GM23338 (cell line): ENCODE data around the gene PARP9. TPM values are rescaled to one million over a fixed set of nuclear protein-coding genes. Genes with fewer than 3 reads are reported as not detected.

Experiments used
- ATAC-seq: fragments of 200-7000 bp; cut with Tn5 transposase; 3 replicates; pipeline ENCODE4 v1.9.1; 2020
- DNase-seq: peaks from one replicate; pipeline ENCODE4 v3.0.0-alpha.2; 2015; ENCODE audit warnings: low spot score
- H2AFZ ChIP-seq: fragments of 200-600 bp; sonication (generic); 2 replicates; pipeline ENCODE4 v1.8.0; 2016; ENCODE audit warnings: antibody characterized with exemption, mild to moderate bottlenecking, moderate library complexity
- H3F3A ChIP-seq: fragments of 200-600 bp; sonication (generic); replicated peaks from 2 replicates; pipeline ENCODE4 v1.8.0; 2017; ENCODE audit warnings: antibody characterized with exemption, mixed run types, low read depth
- H3K27ac ChIP-seq: fragments of 200-600 bp; sonication (generic); 2 replicates; pipeline ENCODE4 v1.6.1; 2016; ENCODE audit warnings: low read depth
- H3K27me3 ChIP-seq: fragments of 200-600 bp; sonication (generic); 2 replicates; pipeline ENCODE4 v1.8.0; 2016; ENCODE audit warnings: mild to moderate bottlenecking, mixed run types, moderate library complexity; ENCODE audit not compliant: insufficient read depth
- H3K36me3 ChIP-seq: fragments of 200-600 bp; sonication (generic); 2 replicates; pipeline ENCODE4 v1.8.0; 2016; ENCODE audit warnings: mild to moderate bottlenecking; ENCODE audit not compliant: insufficient read depth
- H3K4me1 ChIP-seq: fragments of 200-600 bp; sonication (generic); 2 replicates; pipeline ENCODE4 v1.8.0; 2016; ENCODE audit warnings: mild to moderate bottlenecking, moderate library complexity; ENCODE audit not compliant: insufficient read depth
- H3K4me2 ChIP-seq: fragments of 200-600 bp; sonication (generic); 2 replicates; pipeline ENCODE4 v1.7.1; 2017; ENCODE audit warnings: mixed run types
- H3K4me3 ChIP-seq: fragments of 200-600 bp; sonication (generic); 2 replicates; pipeline ENCODE4 v1.6.1; 2016; ENCODE audit warnings: mixed run types
- H3K79me2 ChIP-seq: fragments of 200-600 bp; sonication (generic); replicated peaks from 2 replicates; pipeline ENCODE4 v1.8.0; 2017; ENCODE audit warnings: mild to moderate bottlenecking; ENCODE audit not compliant: insufficient read depth
- H3K9me2 ChIP-seq: fragments of 200-600 bp; sonication (generic); 2 replicates; pipeline ENCODE4 v1.8.0; 2017; ENCODE audit not compliant: insufficient read depth
- H4K20me1 ChIP-seq: fragments of 200-600 bp; sonication (generic); replicated peaks from 2 replicates; pipeline ENCODE4 v1.8.0; 2017; ENCODE audit warnings: mild to moderate bottlenecking; ENCODE audit not compliant: insufficient read depth
- H3K27ac Mint-ChIP-seq: 2 replicates; pipeline ENCODE4 v1.8.0; 2020; ENCODE audit warnings: inconsistent platforms, mild to moderate bottlenecking, moderate library complexity, mixed read lengths
- H3K27me3 Mint-ChIP-seq: 3 replicates; pipeline ENCODE4 v1.8.0; 2022; ENCODE audit warnings: low read depth, mild to moderate bottlenecking, moderate library complexity, mixed read lengths, inconsistent platforms; ENCODE audit not compliant: insufficient read depth, poor library complexity
- H3K36me3 Mint-ChIP-seq: 3 replicates; pipeline ENCODE4 v1.8.0; 2021; ENCODE audit warnings: low read depth, mild to moderate bottlenecking, inconsistent platforms, moderate library complexity, mixed read lengths
- H3K4me1 Mint-ChIP-seq: 3 replicates; pipeline ENCODE4 v1.8.0; 2020; ENCODE audit warnings: mild to moderate bottlenecking, inconsistent platforms, mixed read lengths
- H3K4me3 Mint-ChIP-seq: 3 replicates; pipeline ENCODE4 v1.8.0; 2021; ENCODE audit warnings: moderate library complexity, mild to moderate bottlenecking, inconsistent platforms, mixed read lengths
- H3K9me3 Mint-ChIP-seq: 3 replicates; pipeline ENCODE4 v1.8.0; 2020; ENCODE audit warnings: moderate library complexity, mild to moderate bottlenecking, inconsistent platforms, mixed read lengths
- CREB1 ChIP-seq: fragments of 250-450 bp; sonication (Bioruptor Pico); IDR thresholded peaks from 2 replicates; pipeline ENCODE4 v1.5.0; 2020; ENCODE audit warnings: low read depth, mild to moderate bottlenecking, moderate library complexity
- EZH2 ChIP-seq: fragments of 200-600 bp; sonication (generic); IDR thresholded peaks from one replicate; pipeline ENCODE4 v1.8.0; 2017; ENCODE audit warnings: antibody characterized with exemption, mild to moderate bottlenecking, low read depth; ENCODE audit not compliant: unreplicated experiment
- EZH2phosphoT487 ChIP-seq: fragments of 200-600 bp; sonication (generic); IDR thresholded peaks from one replicate; pipeline ENCODE4 v1.8.1; 2018; ENCODE audit warnings: antibody characterized with exemption; ENCODE audit not compliant: unreplicated experiment
- JUNB ChIP-seq: IDR thresholded peaks from one replicate; pipeline ENCODE4 v1.6.1; 2016; ENCODE audit warnings: antibody characterized with exemption; ENCODE audit not compliant: unreplicated experiment
- NANOG ChIP-seq: IDR thresholded peaks from 2 replicates; pipeline ENCODE4 v1.6.1; 2016; ENCODE audit warnings: antibody characterized with exemption, borderline replicate concordance
- POLR2AphosphoS5 ChIP-seq: IDR thresholded peaks from 2 replicates; pipeline ENCODE4 v1.6.1; 2016; ENCODE audit warnings: antibody characterized with exemption, low read depth
- STAT1 ChIP-seq: IDR thresholded peaks from one replicate; pipeline ENCODE4 v1.6.1; 2016; ENCODE audit warnings: antibody characterized with exemption; ENCODE audit not compliant: unreplicated experiment
- ZNF114 ChIP-seq: fragments of 250-450 bp; sonication (Bioruptor Pico); IDR thresholded peaks from 2 replicates; pipeline ENCODE4 v1.5.0; 2020; ENCODE audit warnings: mild to moderate bottlenecking, moderate library complexity
- ZNF331 ChIP-seq: fragments of 250-450 bp; sonication (Bioruptor Pico); IDR thresholded peaks from 2 replicates; pipeline ENCODE4 v1.5.0; 2020; ENCODE audit warnings: low read depth, mild to moderate bottlenecking, moderate library complexity
- ZNF462 ChIP-seq: fragments of 250-450 bp; sonication (Bioruptor Pico); IDR thresholded peaks from 2 replicates; pipeline ENCODE4 v1.5.0; 2020; ENCODE audit warnings: mild to moderate bottlenecking, moderate library complexity
- polyA plus RNA-seq: library from polyadenylated mRNA; unstranded; fragments of >200 nt; fragmentation: Nextera tagmentation; extraction: Ambion mirVana; gene quantifications from 2 replicates; pipeline ENCODE4 v1.2.1, GENCODE V29; 2016
- total RNA-seq: library from RNA; depleted of rRNA; stranded (reverse); fragments of >200 nt; shearing (Covaris generic); gene quantifications from 2 replicates; pipeline ENCODE4 v1.2.3, GENCODE V29; 2014
- TF ChIP-seq, protein P1 (sequence below), 2 experiments: fragments of 200-600 bp in 1 of 2; sonication (generic) in 1 of 2; conservative IDR thresholded peaks; 2 replicates each; pipeline versions ENCODE4 v1.5.1 to v1.6.1; 2016 to 2017; ENCODE audit warnings: antibody characterized with exemption in 2 of 2, low read depth in 2 of 2, mild to moderate bottlenecking in 2 of 2, moderate library complexity in 1 of 2
- TF ChIP-seq, protein P2 (sequence below): IDR thresholded peaks from one replicate; pipeline ENCODE4 v1.6.1; 2018; ENCODE audit warnings: antibody characterized with exemption; ENCODE audit not compliant: unreplicated experiment
- TF ChIP-seq, protein P3 (sequence below): IDR thresholded peaks from 2 replicates; pipeline ENCODE4 v1.6.1; 2016; ENCODE audit warnings: antibody characterized with exemption

The PARP9 gene
- total and polyA plus RNA-seq, 2 experiments from 2014 or later = 1.8 to 2.2 TPM

- H3K27ac Mint-ChIP-seq = no peak overlapping the region
- no peak overlapping the region for H3K27ac ChIP-seq
- peak; percentile 44; the same call in 2 of the 3 replicates for ATAC-seq
- DNase-seq = no peak
- H3K4me3 ChIP-seq = no peak overlapping the region
- 0 out of 2 replicates have a peak, but pooled peaks cover 7% of the 10 kb centered on the region for H3K9me2 ChIP-seq
- no peaks in the 10 kb centered on the region for H3F3A ChIP-seq
- no peaks in the 10 kb centered on the region for H3K36me3 ChIP-seq
- peaks cover 6% of the 10 kb centered on the region; the same call in 1 of the 2 replicates for H3K4me1 ChIP-seq
- no peaks in the 10 kb centered on the region for H3K36me3 Mint-ChIP-seq
- H3K4me2 ChIP-seq = no peak overlapping the region; the same call in 1 of the 2 replicates
- H3K9me3 Mint-ChIP-seq = no peaks in the 10 kb centered on the region
- H3K4me3 Mint-ChIP-seq = no peak overlapping the region
- no peaks in the 10 kb centered on the region for H3K27me3 Mint-ChIP-seq
- TF ChIP-seq EZH2phosphoT487 (no peak), STAT1 (no peak), EZH2 (no peak), ZNF114 (CRISPR knock-in tag) (no peak), NANOG (no peak), JUNB (no peak), ZNF462 (CRISPR knock-in tag) (no peak), ZNF331 (CRISPR knock-in tag) (no peak), POLR2AphosphoS5 (no peak), CREB1 (CRISPR knock-in tag) (no peak)
- TF ChIP-seq, protein P1, sequence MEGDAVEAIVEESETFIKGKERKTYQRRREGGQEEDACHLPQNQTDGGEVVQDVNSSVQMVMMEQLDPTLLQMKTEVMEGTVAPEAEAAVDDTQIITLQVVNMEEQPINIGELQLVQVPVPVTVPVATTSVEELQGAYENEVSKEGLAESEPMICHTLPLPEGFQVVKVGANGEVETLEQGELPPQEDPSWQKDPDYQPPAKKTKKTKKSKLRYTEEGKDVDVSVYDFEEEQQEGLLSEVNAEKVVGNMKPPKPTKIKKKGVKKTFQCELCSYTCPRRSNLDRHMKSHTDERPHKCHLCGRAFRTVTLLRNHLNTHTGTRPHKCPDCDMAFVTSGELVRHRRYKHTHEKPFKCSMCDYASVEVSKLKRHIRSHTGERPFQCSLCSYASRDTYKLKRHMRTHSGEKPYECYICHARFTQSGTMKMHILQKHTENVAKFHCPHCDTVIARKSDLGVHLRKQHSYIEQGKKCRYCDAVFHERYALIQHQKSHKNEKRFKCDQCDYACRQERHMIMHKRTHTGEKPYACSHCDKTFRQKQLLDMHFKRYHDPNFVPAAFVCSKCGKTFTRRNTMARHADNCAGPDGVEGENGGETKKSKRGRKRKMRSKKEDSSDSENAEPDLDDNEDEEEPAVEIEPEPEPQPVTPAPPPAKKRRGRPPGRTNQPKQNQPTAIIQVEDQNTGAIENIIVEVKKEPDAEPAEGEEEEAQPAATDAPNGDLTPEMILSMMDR (conservative IDR thresholded peaks at IDR 0.05; ENCODE audit: low read depth in 2 of 2) = no peak
- TF ChIP-seq, protein P2, sequence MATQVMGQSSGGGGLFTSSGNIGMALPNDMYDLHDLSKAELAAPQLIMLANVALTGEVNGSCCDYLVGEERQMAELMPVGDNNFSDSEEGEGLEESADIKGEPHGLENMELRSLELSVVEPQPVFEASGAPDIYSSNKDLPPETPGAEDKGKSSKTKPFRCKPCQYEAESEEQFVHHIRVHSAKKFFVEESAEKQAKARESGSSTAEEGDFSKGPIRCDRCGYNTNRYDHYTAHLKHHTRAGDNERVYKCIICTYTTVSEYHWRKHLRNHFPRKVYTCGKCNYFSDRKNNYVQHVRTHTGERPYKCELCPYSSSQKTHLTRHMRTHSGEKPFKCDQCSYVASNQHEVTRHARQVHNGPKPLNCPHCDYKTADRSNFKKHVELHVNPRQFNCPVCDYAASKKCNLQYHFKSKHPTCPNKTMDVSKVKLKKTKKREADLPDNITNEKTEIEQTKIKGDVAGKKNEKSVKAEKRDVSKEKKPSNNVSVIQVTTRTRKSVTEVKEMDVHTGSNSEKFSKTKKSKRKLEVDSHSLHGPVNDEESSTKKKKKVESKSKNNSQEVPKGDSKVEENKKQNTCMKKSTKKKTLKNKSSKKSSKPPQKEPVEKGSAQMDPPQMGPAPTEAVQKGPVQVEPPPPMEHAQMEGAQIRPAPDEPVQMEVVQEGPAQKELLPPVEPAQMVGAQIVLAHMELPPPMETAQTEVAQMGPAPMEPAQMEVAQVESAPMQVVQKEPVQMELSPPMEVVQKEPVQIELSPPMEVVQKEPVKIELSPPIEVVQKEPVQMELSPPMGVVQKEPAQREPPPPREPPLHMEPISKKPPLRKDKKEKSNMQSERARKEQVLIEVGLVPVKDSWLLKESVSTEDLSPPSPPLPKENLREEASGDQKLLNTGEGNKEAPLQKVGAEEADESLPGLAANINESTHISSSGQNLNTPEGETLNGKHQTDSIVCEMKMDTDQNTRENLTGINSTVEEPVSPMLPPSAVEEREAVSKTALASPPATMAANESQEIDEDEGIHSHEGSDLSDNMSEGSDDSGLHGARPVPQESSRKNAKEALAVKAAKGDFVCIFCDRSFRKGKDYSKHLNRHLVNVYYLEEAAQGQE = no peak
- TF ChIP-seq, protein P3, sequence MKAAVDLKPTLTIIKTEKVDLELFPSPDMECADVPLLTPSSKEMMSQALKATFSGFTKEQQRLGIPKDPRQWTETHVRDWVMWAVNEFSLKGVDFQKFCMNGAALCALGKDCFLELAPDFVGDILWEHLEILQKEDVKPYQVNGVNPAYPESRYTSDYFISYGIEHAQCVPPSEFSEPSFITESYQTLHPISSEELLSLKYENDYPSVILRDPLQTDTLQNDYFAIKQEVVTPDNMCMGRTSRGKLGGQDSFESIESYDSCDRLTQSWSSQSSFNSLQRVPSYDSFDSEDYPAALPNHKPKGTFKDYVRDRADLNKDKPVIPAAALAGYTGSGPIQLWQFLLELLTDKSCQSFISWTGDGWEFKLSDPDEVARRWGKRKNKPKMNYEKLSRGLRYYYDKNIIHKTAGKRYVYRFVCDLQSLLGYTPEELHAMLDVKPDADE = no peak
- H4K20me1 ChIP-seq = no peaks in the 10 kb centered on the region
- no peaks in the 10 kb centered on the region for H3K27me3 ChIP-seq
- peaks cover 5% of the 10 kb centered on the region; the same call in 2 of the 3 replicates for H3K4me1 Mint-ChIP-seq
- H2AFZ ChIP-seq = peak overlapping the region; percentile 82; the same call in 1 of the 2 replicates
- no peaks in the 10 kb centered on the region for H3K79me2 ChIP-seq
These were observed 42.2 kb upstream of the PARP9 start for GRCh38 chr3:122606330-122606729.
